ENCODE data around the gene NINJ2. TPM values are rescaled to one million over a fixed set of nuclear protein-coding genes. Genes with fewer than 3 reads are reported as not detected.
A peak's percentile ranks its signal among the peaks of the same experiment; 100 is the strongest.

Gene NINJ2
- polyA plus RNA-seq, 1 of the 3 experiments (the other 2 are of a cell fraction): 0.07 TPM

DNA sequence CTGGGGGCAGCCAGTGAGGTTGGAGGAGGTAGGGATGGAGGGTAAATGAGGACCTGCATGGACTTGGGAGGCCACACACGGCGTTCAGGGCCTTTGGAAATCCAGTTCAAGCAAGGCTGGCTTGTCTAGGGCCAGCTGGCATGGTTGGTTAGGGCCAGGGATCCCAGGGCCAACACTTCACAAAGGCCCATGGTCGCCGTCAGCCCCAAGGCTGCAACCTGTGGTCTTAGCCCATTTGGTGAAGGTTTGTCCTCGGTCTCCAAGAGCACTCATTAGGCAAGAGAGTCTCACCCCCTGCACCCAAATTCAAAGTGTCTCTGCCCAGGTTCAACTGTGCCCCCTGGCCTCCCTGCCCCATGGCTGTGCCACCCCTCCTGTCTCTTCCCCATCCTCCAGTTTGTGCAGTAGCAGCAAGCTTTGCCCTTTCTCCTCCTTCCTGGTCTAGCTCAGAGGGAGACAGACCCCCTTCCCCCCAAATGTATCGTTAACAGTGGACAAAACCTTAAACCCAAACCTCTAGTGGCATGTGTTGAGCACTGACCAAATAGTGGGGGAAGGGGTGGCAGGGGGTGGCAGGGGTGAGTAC lies 94.1 kb downstream of the NINJ2 start:
- H3K27ac ChIP-seq (ENCODE audit: low read depth in 2 of 2, low read length in 1 of 2): no peak overlapping the region
- no peaks in the 10 kb centered on the region for H3K27me3 ChIP-seq (ENCODE audit: insufficient read depth)
- H3K9ac ChIP-seq: no peak overlapping the region; the same call in 1 of the 2 replicates
- H3K4me3 ChIP-seq (ENCODE audit: low read depth in 2 of 2, low read length in 1 of 2): 0 out of 4 replicates have a peak overlapping the region, but pooled peaks of 1 of the 2 experiments have one; percentile 88
- peak overlapping the region; percentile 98 for H3K4me2 ChIP-seq
- DNase-seq: no peak
- no peaks in the 10 kb centered on the region for H4K20me1 ChIP-seq (ENCODE audit: insufficient read depth)
- 60% methylated on average over 3 of the region's 6 CpGs for WGBS (ENCODE audit: low lambda C conversion rate)
- peak overlapping the region; percentile 99; the same call in 1 of the 2 replicates for H2AFZ ChIP-seq (ENCODE audit: low read depth)
- H3K4me1 ChIP-seq (ENCODE audit: control insufficient read depth in 1 of 2, insufficient read depth in 2 of 2, low read depth in 1 of 2, low read length in 1 of 2): peaks cover 0 to 24% of the 10 kb centered on the region in 2 experiments; a peak in 2 of 4 replicates
- peaks cover 5% of the 10 kb centered on the region for H3F3A ChIP-seq (replicated peaks; ENCODE audit: insufficient read depth)
- H3K79me2 ChIP-seq (ENCODE audit: insufficient read depth): no peaks in the 10 kb centered on the region
- no peaks in the 10 kb centered on the region for H3K9me3 ChIP-seq
- no peaks in the 10 kb centered on the region for H3K9me2 ChIP-seq
- TF ChIP-seq GATA2 (CRISPR knock-in tag; IDR thresholded peaks at IDR 0.05) (no peak), YY1 (IDR thresholded peaks at IDR 0.05; ENCODE audit: low read depth) (no peak)
- TF ChIP-seq, protein P1, sequence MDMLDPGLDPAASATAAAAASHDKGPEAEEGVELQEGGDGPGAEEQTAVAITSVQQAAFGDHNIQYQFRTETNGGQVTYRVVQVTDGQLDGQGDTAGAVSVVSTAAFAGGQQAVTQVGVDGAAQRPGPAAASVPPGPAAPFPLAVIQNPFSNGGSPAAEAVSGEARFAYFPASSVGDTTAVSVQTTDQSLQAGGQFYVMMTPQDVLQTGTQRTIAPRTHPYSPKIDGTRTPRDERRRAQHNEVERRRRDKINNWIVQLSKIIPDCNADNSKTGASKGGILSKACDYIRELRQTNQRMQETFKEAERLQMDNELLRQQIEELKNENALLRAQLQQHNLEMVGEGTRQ (IDR thresholded peaks at IDR 0.05; ENCODE audit: borderline replicate concordance, low read depth, low read length): no peak
- CTCF ChIA-PET: interaction anchor here (0.6 to 9.5 kb wide), 45 partner anchors 9 to 638 kb away, joined by 3 to 136 read pairs (median 4); partner anchors contain the start of genes CCDC77, RAD52 and WNK1
- POLR2A ChIA-PET: interaction anchor here (1.3 kb wide), 1 partner anchor 380 kb away, joined by 3 read pairs; the partner anchor contains the start of gene RAD52
- no peaks in the 10 kb centered on the region for H3K36me3 ChIP-seq (replicated peaks in 1 of 2; ENCODE audit: control insufficient read depth in 1 of 2, insufficient read depth in 2 of 2, low read length in 1 of 2)

- ChIA-PET POLR2A (interaction anchor here (1.3 kb wide), 1 partner anchor 381 kb away, joined by 3 read pairs; the partner anchor contains the start of gene RAD52), CTCF (interaction anchor here (0.9 to 9.5 kb wide), 14 partner anchors 9 to 381 kb away, joined by 3 to 136 read pairs (median 6); partner anchors contain the start of genes RAD52 and WNK1)
- no peaks in the 10 kb centered on the region for H3K36me3 ChIP-seq (replicated peaks in 1 of 2; ENCODE audit: control insufficient read depth in 1 of 2, insufficient read depth in 2 of 2, low read length in 1 of 2)
- no peak for DNase-seq
- no peaks in the 10 kb centered on the region for H3K9me2 ChIP-seq
- H4K20me1 ChIP-seq (ENCODE audit: insufficient read depth): no peaks in the 10 kb centered on the region
- H3K4me2 ChIP-seq: no peak overlapping the region
- no peaks in the 10 kb centered on the region for H3K9me3 ChIP-seq
- peaks cover 0 to 30% of the 10 kb centered on the region in 2 experiments; a peak in 2 of 4 replicates for H3K4me1 ChIP-seq (ENCODE audit: control insufficient read depth in 1 of 2, insufficient read depth in 2 of 2, low read depth in 1 of 2, low read length in 1 of 2)
- no peaks in the 10 kb centered on the region for H3K27me3 ChIP-seq (ENCODE audit: insufficient read depth)
- 94% methylated on average over 6 of the region's 6 CpGs for whole genome bisulfite sequencing (ENCODE audit: low lambda C conversion rate)
- no peaks in the 10 kb centered on the region for H3K79me2 ChIP-seq (ENCODE audit: insufficient read depth)
- TF ChIP-seq TCF12 (IDR thresholded peaks at IDR 0.05) (no peak), EP300 (IDR thresholded peaks at IDR 0.05; ENCODE audit: borderline replicate concordance in 1 of 2, low read depth in 1 of 2, low read length in 1 of 2) (no peak), EZH2phosphoT487 (IDR thresholded peaks at IDR 0.05; ENCODE audit: borderline replicate concordance, low read depth) (no peak), PBX3 (IDR thresholded peaks at IDR 0.05) (no peak), FOSL2 (IDR thresholded peaks at IDR 0.05; ENCODE audit: borderline replicate concordance, low read depth) (no peak), POLR2AphosphoS5 (IDR thresholded peaks at IDR 0.05; ENCODE audit: low read depth, low read length) (no peak), JUND (IDR thresholded peaks at IDR 0.05) (no peak), NRF1 (IDR thresholded peaks at IDR 0.05; ENCODE audit: low read depth, low read length) (no peak), MEF2A (IDR thresholded peaks at IDR 0.05; ENCODE audit: borderline replicate concordance, low read depth) (no peak), NFIC (IDR thresholded peaks at IDR 0.05; ENCODE audit: borderline replicate concordance) (no peak), CHD2 (IDR thresholded peaks at IDR 0.05; ENCODE audit: low read length, partially characterized antibody) (no peak), TAF1 (IDR thresholded peaks at IDR 0.05; ENCODE audit: borderline replicate concordance, low read depth, low read length) (no peak), RCOR1 (IDR thresholded peaks at IDR 0.05; ENCODE audit: low read length) (no peak), GABPA (IDR thresholded peaks at IDR 0.05; ENCODE audit: low read depth) (no peak), USF1 (IDR thresholded peaks at IDR 0.05; ENCODE audit: borderline replicate concordance, low read depth) (no peak)
- TF ChIP-seq, protein P2, sequence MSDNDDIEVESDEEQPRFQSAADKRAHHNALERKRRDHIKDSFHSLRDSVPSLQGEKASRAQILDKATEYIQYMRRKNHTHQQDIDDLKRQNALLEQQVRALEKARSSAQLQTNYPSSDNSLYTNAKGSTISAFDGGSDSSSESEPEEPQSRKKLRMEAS (IDR thresholded peaks at IDR 0.05; ENCODE audit: low read depth): no peak
- TF ChIP-seq, protein P1 (IDR thresholded peaks at IDR 0.05; ENCODE audit: borderline replicate concordance, low read depth, low read length): no peak
- H3F3A ChIP-seq (replicated peaks; ENCODE audit: insufficient read depth): peaks cover 5% of the 10 kb centered on the region
- H3K9ac ChIP-seq: no peak overlapping the region
- no peak overlapping the region for H2AFZ ChIP-seq (ENCODE audit: low read depth)
- no peak overlapping the region for H3K4me3 ChIP-seq (ENCODE audit: low read depth in 2 of 2, low read length in 1 of 2)
- H3K27ac ChIP-seq (ENCODE audit: low read depth in 2 of 2, low read length in 1 of 2): no peak overlapping the region
Observed at GRCh38 chr12:568486-568885, 94.8 kb downstream of the NINJ2 start.
